Stimulated activated CD4-positive, alpha-beta T cell treated with anti-CD3 and anti-CD28 coated beads, Interleukin-12 subunit alpha, Interleukin-12 subunit beta, amount 100 ng/mL, for 24 hours (primary cell): ENCODE data around the gene PRM3.

Experiments
- DNase-seq, 2 experiments: peaks; one replicate each; pipeline ENCODE4 v3.0.0-alpha.2; 2020; ENCODE audit warnings: low read depth in 2 of 2

The PRM3 gene

GRCh38 chr16:11224894-11225676 lies 48.3 kb downstream of the PRM3 start:
- peak; percentile 76 to 84 for DNase-seq

GRCh38 chr16:11224096-11224893 lies 49.1 kb downstream of the PRM3 start:
- DNase-seq = peak; percentile 40 to 59
